Esophagus muscularis mucosa (tissue), 4 donors: ENCODE data around the gene SLCO1B3. TPM values are rescaled to one million over a fixed set of nuclear protein-coding genes. Genes with fewer than 3 reads are reported as not detected.

Experiments
- DNase-seq: peaks from one replicate; pipeline ENCODE4 v3.0.0-alpha.2; 2017; ENCODE audit errors: extremely low spot score
- H3K27ac ChIP-seq, 4 donors: fragments of 200-600 bp; sonication (generic); replicated peaks in 1 of 4; 1 replicate in 3 of 4; 2 replicates in 1 of 4; pipeline ENCODE4 v1.5.1; 2016 to 2019; ENCODE audit warnings: mild to moderate bottlenecking in 1 of 4
- H3K27me3 ChIP-seq, 4 donors: fragments of 200-600 bp; sonication (generic); one replicate each; pipeline versions ENCODE4 v1.5.1 to v1.6.0; 2016 to 2019
- H3K36me3 ChIP-seq, 4 donors: fragments of 200-600 bp; sonication (generic); one replicate each; pipeline ENCODE4 v1.5.1; 2016 to 2019
- H3K4me1 ChIP-seq, 4 donors: fragments of 200-600 bp; sonication (generic); one replicate each; pipeline ENCODE4 v1.5.1; 2016 to 2019
- H3K4me3 ChIP-seq, 4 donors: fragments of 200-600 bp; sonication (generic); 1 replicate in 2 of 4; 2 replicates in 2 of 4; pipeline ENCODE4 v1.5.1; 2016 to 2019; ENCODE audit warnings: mild to moderate bottlenecking in 4 of 4, moderate library complexity in 1 of 4
- H3K9me3 ChIP-seq, 4 donors: fragments of 200-600 bp; sonication (generic); 1 replicate in 3 of 4; 2 replicates in 1 of 4; pipeline ENCODE4 v1.5.1; 2016 to 2019
- CTCF ChIP-seq, 3 experiments: fragments of 200-600 bp in 2 of 3; fragments of 450-650 bp in 1 of 3; sonication (generic) in 2 of 3; IDR thresholded peaks; one replicate each; pipeline ENCODE4 v1.5.1; 2017 to 2019; ENCODE audit warnings: antibody characterized with exemption in 3 of 3, mild to moderate bottlenecking in 2 of 3, moderate library complexity in 1 of 3
- EP300 ChIP-seq: sonication (generic); formaldehyde crosslinking; IDR thresholded peaks from one replicate; pipeline ENCODE4 v1.6.1; 2017; ENCODE audit warnings: antibody characterized with exemption
- POLR2A ChIP-seq: fragments of 450-650 bp; IDR thresholded peaks from one replicate; pipeline ENCODE4 v1.6.1; 2017; ENCODE audit warnings: antibody characterized with exemption, moderate library complexity, mild to moderate bottlenecking, low read depth
- POLR2AphosphoS5 ChIP-seq, 2 donors: sonication (generic); formaldehyde crosslinking; IDR thresholded peaks; one replicate each; pipeline ENCODE4 v1.6.1; 2017; ENCODE audit warnings: antibody characterized with exemption in 2 of 2
- WGBS: methylation state at CpG from one replicate; pipeline ENCODE4 v1.1.5; 2018; 5-methylcytosine and 5-hydroxymethylcytosine counted together
- intact Hi-C: fragments of 100-400 bp; cut with DNase I; formaldehyde crosslinking; loops from one replicate; pipeline ENCODE4 v1.15.1; 2023
- total RNA-seq, 4 donors: library from RNA; depleted of rRNA; stranded (reverse); fragments of >200 nt; gene quantifications; one replicate each; pipeline versions ENCODE4 v1.1.0 to v1.2.1, GENCODE V29; 2016

The SLCO1B3 gene
- total RNA-seq, 4 donors from 2014 or later, result 0.17 TPM; not detected in 3

- 63% methylated on average over 1 of the region's 1 CpG for WGBS
- intact Hi-C loops, result no loop called here
- no peaks in the 10 kb centered on the region for H3K27me3 ChIP-seq
Measured at GRCh38 chr12:20805921-20806320, 4.6 kb upstream of the SLCO1B3 start.

GRCh38 chr12:20807192-20808080 lies 3.1 kb upstream of the SLCO1B3 start:
- TF ChIP-seq POLR2AphosphoS5 (IDR thresholded peaks at IDR 0.05) (no peak), CTCF (IDR thresholded peaks at IDR 0.05) (no peak), EP300 (no peak), POLR2A (no peak)

More at GRCh38 chr12:20805921-20806320, 4.6 kb upstream of the SLCO1B3 start:
- H3K4me3 ChIP-seq, result no peak overlapping the region
- no peaks in the 10 kb centered on the region for H3K4me1 ChIP-seq
- TF ChIP-seq CTCF (IDR thresholded peaks at IDR 0.05), result no peak
- TF ChIP-seq POLR2A, result no peak
- TF ChIP-seq POLR2AphosphoS5 (IDR thresholded peaks at IDR 0.05), result no peak
- no peak for TF ChIP-seq EP300
- H3K27ac ChIP-seq, result no peak overlapping the region
- DNase-seq, result no peak
- H3K36me3 ChIP-seq, result no peaks in the 10 kb centered on the region
- no peaks in the 10 kb centered on the region for H3K9me3 ChIP-seq

GRCh38 chr12:20808521-20808920 lies 2.0 kb upstream of the SLCO1B3 start:
- Histone ChIP-seq H3K4me3 (no peak overlapping the region), H3K36me3 (no peaks in the 10 kb centered on the region), H3K4me1 (no peaks in the 10 kb centered on the region), H3K27ac (no peak overlapping the region), H3K27me3 (no peaks in the 10 kb centered on the region), H3K9me3 (no peaks in the 10 kb centered on the region)
- no peak for DNase-seq
- TF ChIP-seq EP300, result no peak
- TF ChIP-seq CTCF (IDR thresholded peaks at IDR 0.05), result no peak
- TF ChIP-seq POLR2A, result no peak
- no peak for TF ChIP-seq POLR2AphosphoS5 (IDR thresholded peaks at IDR 0.05)
- intact Hi-C loops, result no loop called here
- 81% methylated on average over 1 of the region's 1 CpG for WGBS

More at GRCh38 chr12:20807192-20808080, 3.1 kb upstream of the SLCO1B3 start:
- 94% methylated on average over 10 of the region's 51 CpGs for WGBS
- Histone ChIP-seq H3K4me1 (no peaks in the 10 kb centered on the region), H3K9me3 (no peaks in the 10 kb centered on the region), H3K36me3 (no peaks in the 10 kb centered on the region), H3K27me3 (no peaks in the 10 kb centered on the region), H3K27ac (no peak overlapping the region), H3K4me3 (no peak overlapping the region)
- DNase-seq, result no peak
- intact Hi-C loops, result no loop called here

- WGBS, result 96% methylated on average over 2 of the region's 2 CpGs
- H3K27me3 ChIP-seq, result no peaks in the 10 kb centered on the region
- no peak overlapping the region for H3K4me3 ChIP-seq
- no peaks in the 10 kb centered on the region for H3K9me3 ChIP-seq
- no peaks in the 10 kb centered on the region for H3K36me3 ChIP-seq
- no peak for TF ChIP-seq POLR2A
- no peak overlapping the region for H3K27ac ChIP-seq
- H3K4me1 ChIP-seq, result no peaks in the 10 kb centered on the region
- no peak for DNase-seq
- intact Hi-C loops, result no loop called here
Measured at GRCh38 chr12:20815574-20815973, 5.1 kb downstream of the SLCO1B3 start.

- Histone ChIP-seq H3K4me1 (no peaks in the 10 kb centered on the region), H3K4me3 (no peak overlapping the region), H3K27ac (no peak overlapping the region), H3K36me3 (no peaks in the 10 kb centered on the region), H3K27me3 (no peaks in the 10 kb centered on the region), H3K9me3 (no peaks in the 10 kb centered on the region)
- intact Hi-C loops, result no loop called here
- TF ChIP-seq CTCF (IDR thresholded peaks at IDR 0.05), result no peak
- no peak for TF ChIP-seq EP300
- no peak for TF ChIP-seq POLR2A
- TF ChIP-seq POLR2AphosphoS5 (IDR thresholded peaks at IDR 0.05), result no peak
- 95% methylated on average over 6 of the region's 6 CpGs for WGBS
- DNase-seq, result no peak
Measured at GRCh38 chr12:20822415-20822814, 11.9 kb downstream of the SLCO1B3 start.
